RWPE1 (cell line): Measurements from ENCODE around the gene ZEB2.

Experiments
- CTCF ChIA-PET: fragments of 350-600 bp; sonication (Branson Sonifier 250); formaldehyde crosslinking; extraction: SDS; loops from one replicate; lab custom pipeline; 2021; lab: Yijun Ruan, JAX
- POLR2A ChIA-PET: fragments of 400-600 bp; formaldehyde crosslinking; extraction: SDS; loops from one replicate; lab custom pipeline; 2020; ENCODE audit warnings: antibody characterized with exemption; ENCODE audit not compliant: low non-redundant PET; lab: Yijun Ruan, JAX
- DNase-seq: peaks from one replicate; pipeline ENCODE4 v3.0.0; 2012; ENCODE audit warnings: low spot score
- H3K27ac ChIP-seq: fragments of 450-650 bp; 2 replicates; pipeline ENCODE4 v1.5.1; 2017
- TF ChIP-seq, protein P1 (sequence below): fragments of 450-650 bp; conservative IDR thresholded peaks from 2 replicates; pipeline ENCODE4 v1.5.1; 2017; ENCODE audit warnings: low read depth, mild to moderate bottlenecking

Gene ZEB2

DNA sequence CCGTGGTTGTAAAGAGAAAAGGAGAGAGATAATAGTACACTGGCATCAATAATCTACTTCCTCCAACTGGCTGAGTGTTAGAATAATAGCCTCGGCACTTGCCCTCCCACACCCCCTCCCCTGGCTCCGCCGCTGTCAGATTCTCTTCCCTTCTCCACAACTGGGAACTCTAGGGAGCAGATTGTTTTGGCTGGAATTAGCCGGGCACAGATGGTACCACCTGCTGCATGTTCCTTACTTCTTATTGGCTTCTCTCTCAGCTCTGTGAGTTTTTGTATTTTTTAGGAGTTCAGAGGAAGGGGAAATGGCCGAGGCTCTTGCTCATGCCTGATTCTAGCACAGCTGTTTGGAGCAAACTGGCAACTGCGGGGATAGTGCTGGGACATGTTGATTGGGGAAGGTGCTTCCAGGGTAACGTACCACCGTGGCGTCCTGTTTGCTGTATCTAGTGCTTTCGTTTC lies 140.0 kb downstream of the ZEB2 start:
- ChIA-PET CTCF (no interaction called here), POLR2A (no interaction called here)
- TF ChIP-seq, protein P1, sequence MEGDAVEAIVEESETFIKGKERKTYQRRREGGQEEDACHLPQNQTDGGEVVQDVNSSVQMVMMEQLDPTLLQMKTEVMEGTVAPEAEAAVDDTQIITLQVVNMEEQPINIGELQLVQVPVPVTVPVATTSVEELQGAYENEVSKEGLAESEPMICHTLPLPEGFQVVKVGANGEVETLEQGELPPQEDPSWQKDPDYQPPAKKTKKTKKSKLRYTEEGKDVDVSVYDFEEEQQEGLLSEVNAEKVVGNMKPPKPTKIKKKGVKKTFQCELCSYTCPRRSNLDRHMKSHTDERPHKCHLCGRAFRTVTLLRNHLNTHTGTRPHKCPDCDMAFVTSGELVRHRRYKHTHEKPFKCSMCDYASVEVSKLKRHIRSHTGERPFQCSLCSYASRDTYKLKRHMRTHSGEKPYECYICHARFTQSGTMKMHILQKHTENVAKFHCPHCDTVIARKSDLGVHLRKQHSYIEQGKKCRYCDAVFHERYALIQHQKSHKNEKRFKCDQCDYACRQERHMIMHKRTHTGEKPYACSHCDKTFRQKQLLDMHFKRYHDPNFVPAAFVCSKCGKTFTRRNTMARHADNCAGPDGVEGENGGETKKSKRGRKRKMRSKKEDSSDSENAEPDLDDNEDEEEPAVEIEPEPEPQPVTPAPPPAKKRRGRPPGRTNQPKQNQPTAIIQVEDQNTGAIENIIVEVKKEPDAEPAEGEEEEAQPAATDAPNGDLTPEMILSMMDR = no peak
- DNase-seq = no peak
- H3K27ac ChIP-seq = no peak overlapping the region

DNA sequence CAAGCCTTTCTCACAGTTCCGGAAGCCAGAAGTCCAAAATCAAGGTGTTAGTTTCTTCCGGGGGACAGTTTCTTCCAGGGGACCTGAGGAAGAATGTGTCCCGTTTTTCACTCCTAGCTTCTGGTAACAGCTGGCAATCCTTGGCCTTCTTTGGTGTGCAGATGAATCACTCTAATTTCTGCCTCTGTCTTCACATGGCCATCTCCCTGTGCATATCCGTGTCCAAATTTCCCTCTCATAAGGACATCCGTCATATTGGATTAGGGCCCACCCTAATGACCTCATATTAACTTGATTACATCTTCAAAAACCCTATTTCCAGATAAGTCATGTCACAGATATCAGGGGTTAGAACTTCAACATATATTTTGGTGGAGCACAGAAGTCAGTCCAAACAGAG lies 141.4 kb downstream of the ZEB2 start:
- no peak for DNase-seq
- no peak overlapping the region for H3K27ac ChIP-seq
- CTCF ChIA-PET = no interaction called here
- TF ChIP-seq, protein P1 = no peak
- POLR2A ChIA-PET = no interaction called here

DNA sequence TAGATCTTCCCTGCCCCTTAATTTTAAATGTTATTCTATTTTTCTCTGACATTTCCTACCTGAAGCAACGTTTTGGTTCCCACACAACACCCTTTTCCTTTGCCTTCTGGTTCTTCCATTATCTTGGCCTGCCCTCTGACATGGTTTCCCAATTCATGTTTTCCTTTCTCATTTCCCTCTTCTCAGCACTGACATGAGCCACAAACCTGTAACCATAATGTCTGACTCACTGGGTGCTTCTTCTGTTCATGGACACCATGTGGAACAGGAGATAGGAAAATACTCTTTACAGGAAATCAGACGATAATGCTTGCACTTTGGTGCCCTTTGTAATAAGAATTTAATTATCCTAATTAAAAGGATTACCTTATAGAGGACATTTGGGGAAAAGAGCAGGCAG lies 142.0 kb downstream of the ZEB2 start:
- POLR2A ChIA-PET = no interaction called here
- H3K27ac ChIP-seq = no peak overlapping the region
- no peak for DNase-seq

DNA sequence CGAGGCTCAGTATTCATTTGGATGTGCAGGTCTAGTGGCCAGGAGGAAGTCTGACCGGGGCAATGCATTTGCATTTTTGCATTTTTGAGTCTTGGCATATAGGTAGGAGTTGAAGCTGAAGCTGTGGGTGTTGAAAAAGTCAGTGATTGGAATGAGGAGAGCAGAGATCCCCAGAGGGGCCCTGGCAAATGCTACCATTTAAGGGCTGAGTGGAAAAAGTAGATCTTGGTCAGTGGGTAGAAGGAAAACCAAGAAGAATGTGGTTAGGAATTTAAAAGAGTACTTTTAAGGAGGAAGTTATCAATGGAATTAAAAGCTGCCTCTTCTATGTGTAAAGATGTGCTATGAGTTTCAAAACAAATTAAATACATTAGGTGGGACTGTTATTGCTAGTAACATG lies 143.0 kb downstream of the ZEB2 start:
- POLR2A ChIA-PET = no interaction called here

More for the DNA sequence above, 142.0 kb downstream of the ZEB2 start:
- TF ChIP-seq, protein P1 = no peak
- CTCF ChIA-PET = no interaction called here

DNA sequence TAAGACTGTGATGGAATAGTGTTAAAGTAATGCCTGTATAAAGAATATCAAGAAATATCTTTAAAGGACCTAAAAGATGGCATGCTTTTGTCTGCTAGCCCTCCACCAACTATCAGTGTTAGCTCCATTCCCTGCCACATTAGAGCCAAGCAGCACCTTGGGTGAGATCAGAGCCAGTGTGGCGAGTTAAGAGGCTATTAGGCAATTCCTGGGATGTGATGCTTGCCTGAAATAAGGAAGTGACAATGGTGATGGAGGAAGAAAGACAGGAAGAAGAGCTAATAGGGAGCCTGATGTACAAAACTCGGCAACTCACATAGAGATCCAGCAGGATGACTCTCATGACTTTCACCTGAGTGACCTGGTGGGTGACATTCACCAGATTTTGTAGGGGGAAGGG lies 143.5 kb downstream of the ZEB2 start:
- ChIA-PET POLR2A (no interaction called here), CTCF (no interaction called here)
- TF ChIP-seq, protein P1 = no peak
- no peak for DNase-seq
- no peak overlapping the region for H3K27ac ChIP-seq

More for the DNA sequence above, 143.0 kb downstream of the ZEB2 start:
- DNase-seq = no peak
- H3K27ac ChIP-seq = no peak overlapping the region
- TF ChIP-seq, protein P1 = no peak
- CTCF ChIA-PET = no interaction called here

DNA sequence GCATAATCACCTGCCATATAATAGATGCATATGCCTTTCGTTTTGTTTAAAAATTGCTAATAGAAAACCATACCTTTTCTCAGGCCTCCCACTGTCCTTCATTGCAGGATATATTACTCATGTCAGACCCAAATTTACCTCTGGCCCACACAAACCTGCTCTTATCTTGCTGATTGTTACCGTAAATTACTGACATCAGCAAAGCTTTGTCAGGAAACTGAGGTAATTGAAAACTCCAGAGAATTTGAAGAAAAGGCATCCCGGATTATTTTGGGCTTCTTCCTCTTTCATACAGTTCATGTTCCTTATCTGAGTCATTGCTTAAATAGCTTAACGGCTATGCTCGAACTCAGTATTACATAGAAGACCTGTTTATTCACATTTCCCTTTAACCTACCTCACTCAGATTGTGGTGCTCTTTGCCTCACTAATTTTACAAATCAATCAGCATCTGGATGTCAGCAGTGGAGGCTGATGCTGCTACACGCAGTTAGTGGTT lies 145.7 kb downstream of the ZEB2 start:
- no peak overlapping the region for H3K27ac ChIP-seq
- ChIA-PET CTCF (no interaction called here), POLR2A (no interaction called here)
- no peak for DNase-seq
- TF ChIP-seq, protein P1 = no peak
